Nephron (organoid): ENCODE results near the gene FAM149B1.

ENCODE experiments used
- H3K27ac Mint-ChIP-seq, 3 experiments: 2 replicates each; pipeline ENCODE4 v1.8.0; 2020; ENCODE audit warnings: mixed read lengths in 3 of 3, mild to moderate bottlenecking in 2 of 3, moderate library complexity in 1 of 3
- H3K27me3 Mint-ChIP-seq: 2 replicates; pipeline ENCODE4 v1.8.0; 2021; ENCODE audit warnings: low read depth, mild to moderate bottlenecking, moderate library complexity, mixed read lengths
- H3K36me3 Mint-ChIP-seq: 2 replicates; pipeline ENCODE4 v1.8.0; 2020; ENCODE audit warnings: low read depth, mixed read lengths
- H3K4me1 Mint-ChIP-seq: 2 replicates; pipeline ENCODE4 v1.8.0; 2020; ENCODE audit warnings: mixed read lengths
- H3K4me3 Mint-ChIP-seq, 3 experiments: 2 replicates each; pipeline ENCODE4 v1.8.0; 2020; ENCODE audit warnings: mild to moderate bottlenecking in 3 of 3, mixed read lengths in 3 of 3, moderate library complexity in 2 of 3
- H3K9me3 Mint-ChIP-seq: 2 replicates; pipeline ENCODE4 v1.8.0; 2020; ENCODE audit warnings: mixed read lengths
- CTCF ChIP-seq, 3 experiments: fragments of 200-600 bp; sonication (generic); IDR thresholded peaks; one replicate each; pipeline ENCODE4 v1.5.0; 2021; ENCODE audit warnings: antibody characterized with exemption in 3 of 3; ENCODE audit not compliant: unreplicated experiment in 3 of 3

Gene FAM149B1

GRCh38 chr10:73166972-73167371 is 947 bp upstream of the FAM149B1 start:
- H3K9me3 Mint-ChIP-seq = peaks cover 3% of the 10 kb centered on the region
- H3K36me3 Mint-ChIP-seq = peaks cover 46% of the 10 kb centered on the region
- H3K4me1 Mint-ChIP-seq = peaks cover 25% of the 10 kb centered on the region
- no peaks in the 10 kb centered on the region for H3K27me3 Mint-ChIP-seq
- peak overlapping the region; percentile 97 to 98 (median 98) for H3K27ac Mint-ChIP-seq
- no peak for TF ChIP-seq CTCF (IDR thresholded peaks at IDR 0.05; ENCODE audit: unreplicated experiment in 3 of 3)
- peak overlapping the region; percentile 98 to 99 (median 99) for H3K4me3 Mint-ChIP-seq

- peaks cover 41% of the 10 kb centered on the region for H3K36me3 Mint-ChIP-seq
- no peak for TF ChIP-seq CTCF (IDR thresholded peaks at IDR 0.05; ENCODE audit: unreplicated experiment in 3 of 3)
- peak overlapping the region; percentile 97 to 98 (median 98) for H3K27ac Mint-ChIP-seq
- no peaks in the 10 kb centered on the region for H3K27me3 Mint-ChIP-seq
- no peaks in the 10 kb centered on the region for H3K9me3 Mint-ChIP-seq
- H3K4me3 Mint-ChIP-seq = peak overlapping the region; percentile 98 to 99 (median 99)
- peaks cover 25% of the 10 kb centered on the region for H3K4me1 Mint-ChIP-seq
Measured at GRCh38 chr10:73167458-73167782, 499 bp upstream of the FAM149B1 start.

- TF ChIP-seq CTCF (IDR thresholded peaks at IDR 0.05; ENCODE audit: unreplicated experiment in 3 of 3) = no peak
- Mint-ChIP-seq H3K4me3 (peak overlapping the region; percentile 98 to 99 (median 99)), H3K36me3 (peaks cover 37% of the 10 kb centered on the region), H3K9me3 (no peaks in the 10 kb centered on the region), H3K27ac (peak overlapping the region; percentile 97 to 99 (median 98)), H3K27me3 (no peaks in the 10 kb centered on the region), H3K4me1 (peaks cover 25% of the 10 kb centered on the region)
Measured at GRCh38 chr10:73168465-73168803, 515 bp downstream of the FAM149B1 start.

- no peaks in the 10 kb centered on the region for H3K9me3 Mint-ChIP-seq
- TF ChIP-seq CTCF (IDR thresholded peaks at IDR 0.05; ENCODE audit: unreplicated experiment in 3 of 3) = no peak
- peaks cover 33% of the 10 kb centered on the region for H3K36me3 Mint-ChIP-seq
- H3K4me1 Mint-ChIP-seq = peaks cover 25% of the 10 kb centered on the region
- H3K27ac Mint-ChIP-seq = no peak overlapping the region
- no peaks in the 10 kb centered on the region for H3K27me3 Mint-ChIP-seq
- peak overlapping the region; percentile 65 to 99 (median 71) for H3K4me3 Mint-ChIP-seq
Measured at GRCh38 chr10:73169320-73169719, 1.4 kb downstream of the FAM149B1 start.

- no peaks in the 10 kb centered on the region for H3K27me3 Mint-ChIP-seq
- no peak for TF ChIP-seq CTCF (IDR thresholded peaks at IDR 0.05; ENCODE audit: unreplicated experiment in 3 of 3)
- no peaks in the 10 kb centered on the region for H3K9me3 Mint-ChIP-seq
- no peak overlapping the region for H3K4me3 Mint-ChIP-seq
- peaks cover 6% of the 10 kb centered on the region for H3K4me1 Mint-ChIP-seq
- H3K27ac Mint-ChIP-seq = no peak overlapping the region
- H3K36me3 Mint-ChIP-seq = peaks cover 19% of the 10 kb centered on the region
Measured at GRCh38 chr10:73172867-73173266, 4.9 kb downstream of the FAM149B1 start.

GRCh38 chr10:73174148-73174925 is 6.4 kb downstream of the FAM149B1 start:
- Mint-ChIP-seq H3K4me3 (no peak overlapping the region), H3K4me1 (no peaks in the 10 kb centered on the region), H3K36me3 (peaks cover 24% of the 10 kb centered on the region), H3K27me3 (no peaks in the 10 kb centered on the region), H3K27ac (no peak overlapping the region), H3K9me3 (no peaks in the 10 kb centered on the region)
- TF ChIP-seq CTCF (IDR thresholded peaks at IDR 0.05; ENCODE audit: unreplicated experiment in 3 of 3) = no peak
